ENCODE measurements around the gene DCP1B. TPM values are rescaled to one million over a fixed set of nuclear protein-coding genes. Genes with fewer than 3 reads are reported as not detected.
"Not testable (repeated sequence)": the region's sequence is repeated elsewhere in the genome, so short reads cannot be mapped to it uniquely, and the experiment has no call there.

The DCP1B gene
- polyA plus RNA-seq, 1 donor from 2014 or later: 12.5 TPM

DNA sequence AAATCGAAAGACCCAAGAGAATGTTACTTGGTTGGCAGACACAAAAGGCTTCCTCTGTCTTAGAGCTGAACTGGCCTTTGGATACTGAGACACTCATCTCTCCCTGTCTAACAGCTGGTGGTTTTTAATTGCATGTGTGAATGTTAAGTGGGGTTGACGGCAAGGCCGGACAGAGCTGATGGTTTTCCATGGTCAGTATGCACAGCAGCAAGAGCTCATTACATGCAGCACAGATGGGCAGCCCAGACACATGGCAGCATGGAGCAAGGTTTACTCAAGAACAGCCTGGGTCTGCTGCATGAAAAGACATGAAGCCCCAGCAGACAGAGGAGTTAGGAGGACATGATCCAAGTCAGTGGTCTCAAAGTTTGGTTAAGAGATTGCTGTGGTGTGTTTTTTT, 58.0 kb downstream of the DCP1B start:
- Histone ChIP-seq H3F3A (ENCODE audit: insufficient read depth, low read length, poor library complexity, severe bottlenecking) (no peaks in the 10 kb centered on the region), H3K27ac (ENCODE audit: low read length) (no peak overlapping the region), H3K36me3 (ENCODE audit: insufficient read depth, low read length) (peaks cover 4% of the 10 kb centered on the region), H3K79me2 (replicated peaks; ENCODE audit: insufficient read depth, low read length) (no peaks in the 10 kb centered on the region), H3K27me3 (ENCODE audit: insufficient read depth, low read depth, low read length) (no peaks in the 10 kb centered on the region), H3K9ac (ENCODE audit: low read length) (no peak overlapping the region), H3K9me3 (ENCODE audit: low read length) (no peaks in the 10 kb centered on the region), H4K20me1 (ENCODE audit: insufficient read depth) (no peaks in the 10 kb centered on the region), H2AFZ (ENCODE audit: low read depth, low read length) (no peak overlapping the region), H3K9me2 (ENCODE audit: insufficient read depth, low read length) (no peaks in the 10 kb centered on the region), H3K4me3 (ENCODE audit: low read length) (no peak overlapping the region), H3K4me2 (ENCODE audit: low read length) (no peak overlapping the region)
- TF ChIP-seq, protein P1, sequence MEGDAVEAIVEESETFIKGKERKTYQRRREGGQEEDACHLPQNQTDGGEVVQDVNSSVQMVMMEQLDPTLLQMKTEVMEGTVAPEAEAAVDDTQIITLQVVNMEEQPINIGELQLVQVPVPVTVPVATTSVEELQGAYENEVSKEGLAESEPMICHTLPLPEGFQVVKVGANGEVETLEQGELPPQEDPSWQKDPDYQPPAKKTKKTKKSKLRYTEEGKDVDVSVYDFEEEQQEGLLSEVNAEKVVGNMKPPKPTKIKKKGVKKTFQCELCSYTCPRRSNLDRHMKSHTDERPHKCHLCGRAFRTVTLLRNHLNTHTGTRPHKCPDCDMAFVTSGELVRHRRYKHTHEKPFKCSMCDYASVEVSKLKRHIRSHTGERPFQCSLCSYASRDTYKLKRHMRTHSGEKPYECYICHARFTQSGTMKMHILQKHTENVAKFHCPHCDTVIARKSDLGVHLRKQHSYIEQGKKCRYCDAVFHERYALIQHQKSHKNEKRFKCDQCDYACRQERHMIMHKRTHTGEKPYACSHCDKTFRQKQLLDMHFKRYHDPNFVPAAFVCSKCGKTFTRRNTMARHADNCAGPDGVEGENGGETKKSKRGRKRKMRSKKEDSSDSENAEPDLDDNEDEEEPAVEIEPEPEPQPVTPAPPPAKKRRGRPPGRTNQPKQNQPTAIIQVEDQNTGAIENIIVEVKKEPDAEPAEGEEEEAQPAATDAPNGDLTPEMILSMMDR (IDR thresholded peaks at IDR 0.05; ENCODE audit: poor library complexity, severe bottlenecking): no peak
- TF ChIP-seq MXI1 (conservative IDR thresholded peaks at IDR 0.05; ENCODE audit: poor library complexity, severe bottlenecking) (no peak), POLR2AphosphoS5 (IDR thresholded peaks at IDR 0.05) (no peak), SMC3 (conservative IDR thresholded peaks at IDR 0.05; ENCODE audit: poor library complexity) (no peak), RAD21 (conservative IDR thresholded peaks at IDR 0.05) (no peak), TAF1 (IDR thresholded peaks at IDR 0.05; ENCODE audit: low read depth) (no peak), EZH2 (IDR thresholded peaks at IDR 0.05; ENCODE audit: borderline replicate concordance, insufficient read depth, low read length, poor library complexity, severe bottlenecking) (no peak), EP300 (conservative IDR thresholded peaks at IDR 0.05; ENCODE audit: poor library complexity, severe bottlenecking) (no peak)
- TF ChIP-seq, protein P2, sequence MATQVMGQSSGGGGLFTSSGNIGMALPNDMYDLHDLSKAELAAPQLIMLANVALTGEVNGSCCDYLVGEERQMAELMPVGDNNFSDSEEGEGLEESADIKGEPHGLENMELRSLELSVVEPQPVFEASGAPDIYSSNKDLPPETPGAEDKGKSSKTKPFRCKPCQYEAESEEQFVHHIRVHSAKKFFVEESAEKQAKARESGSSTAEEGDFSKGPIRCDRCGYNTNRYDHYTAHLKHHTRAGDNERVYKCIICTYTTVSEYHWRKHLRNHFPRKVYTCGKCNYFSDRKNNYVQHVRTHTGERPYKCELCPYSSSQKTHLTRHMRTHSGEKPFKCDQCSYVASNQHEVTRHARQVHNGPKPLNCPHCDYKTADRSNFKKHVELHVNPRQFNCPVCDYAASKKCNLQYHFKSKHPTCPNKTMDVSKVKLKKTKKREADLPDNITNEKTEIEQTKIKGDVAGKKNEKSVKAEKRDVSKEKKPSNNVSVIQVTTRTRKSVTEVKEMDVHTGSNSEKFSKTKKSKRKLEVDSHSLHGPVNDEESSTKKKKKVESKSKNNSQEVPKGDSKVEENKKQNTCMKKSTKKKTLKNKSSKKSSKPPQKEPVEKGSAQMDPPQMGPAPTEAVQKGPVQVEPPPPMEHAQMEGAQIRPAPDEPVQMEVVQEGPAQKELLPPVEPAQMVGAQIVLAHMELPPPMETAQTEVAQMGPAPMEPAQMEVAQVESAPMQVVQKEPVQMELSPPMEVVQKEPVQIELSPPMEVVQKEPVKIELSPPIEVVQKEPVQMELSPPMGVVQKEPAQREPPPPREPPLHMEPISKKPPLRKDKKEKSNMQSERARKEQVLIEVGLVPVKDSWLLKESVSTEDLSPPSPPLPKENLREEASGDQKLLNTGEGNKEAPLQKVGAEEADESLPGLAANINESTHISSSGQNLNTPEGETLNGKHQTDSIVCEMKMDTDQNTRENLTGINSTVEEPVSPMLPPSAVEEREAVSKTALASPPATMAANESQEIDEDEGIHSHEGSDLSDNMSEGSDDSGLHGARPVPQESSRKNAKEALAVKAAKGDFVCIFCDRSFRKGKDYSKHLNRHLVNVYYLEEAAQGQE (IDR thresholded peaks at IDR 0.05; ENCODE audit: borderline replicate concordance): no peak

DNA sequence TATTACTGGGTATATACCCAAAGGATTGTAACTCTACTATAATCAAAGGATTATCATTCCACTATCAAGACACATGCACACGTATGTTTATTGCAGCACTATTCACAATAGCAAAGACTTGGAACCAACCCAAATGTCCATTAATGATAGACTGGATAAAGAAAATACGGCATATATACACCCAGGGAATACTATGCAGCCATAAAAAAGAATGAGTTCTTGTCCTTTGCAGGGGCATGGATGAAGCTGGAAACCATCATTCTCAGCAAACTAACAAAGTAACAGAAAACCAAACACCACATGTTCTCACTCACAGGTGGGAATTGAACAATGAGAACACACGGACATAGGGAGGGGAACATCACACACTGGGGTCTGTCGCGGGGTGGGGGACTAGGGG, 58.8 kb downstream of the DCP1B start:
- not testable (repeated sequence) for H4K20me1 ChIP-seq (ENCODE audit: insufficient read depth); H3K9me2 ChIP-seq (ENCODE audit: insufficient read depth, low read length); H3K9me3 ChIP-seq (ENCODE audit: low read length); H3K79me2 ChIP-seq (replicated peaks; ENCODE audit: insufficient read depth, low read length); H3K4me3 ChIP-seq (ENCODE audit: low read length); H3K4me2 ChIP-seq (ENCODE audit: low read length); H3K27ac ChIP-seq (ENCODE audit: low read length); H3K9ac ChIP-seq (ENCODE audit: low read length); H3K27me3 ChIP-seq (ENCODE audit: insufficient read depth, low read depth, low read length); H3F3A ChIP-seq (ENCODE audit: insufficient read depth, low read length, poor library complexity, severe bottlenecking); H3K36me3 ChIP-seq (ENCODE audit: insufficient read depth, low read length); H2AFZ ChIP-seq (ENCODE audit: low read depth, low read length)

All from neural cell (in vitro differentiated cells).